ENCODE data around the gene CPNE6.
"Not testable (repeated sequence)": the region's sequence is repeated elsewhere in the genome, so short reads cannot be mapped to it uniquely, and the experiment has no call there.

Gene CPNE6

GRCh38 chr14:24071144-24071697 is at the start of gene CPNE6:
TSS of gene CPNE6 (plus strand) at chr14:24071562. CDS start at chr14:24072937, 1,375 bp downstream.
- TF ChIP-seq, protein P1, sequence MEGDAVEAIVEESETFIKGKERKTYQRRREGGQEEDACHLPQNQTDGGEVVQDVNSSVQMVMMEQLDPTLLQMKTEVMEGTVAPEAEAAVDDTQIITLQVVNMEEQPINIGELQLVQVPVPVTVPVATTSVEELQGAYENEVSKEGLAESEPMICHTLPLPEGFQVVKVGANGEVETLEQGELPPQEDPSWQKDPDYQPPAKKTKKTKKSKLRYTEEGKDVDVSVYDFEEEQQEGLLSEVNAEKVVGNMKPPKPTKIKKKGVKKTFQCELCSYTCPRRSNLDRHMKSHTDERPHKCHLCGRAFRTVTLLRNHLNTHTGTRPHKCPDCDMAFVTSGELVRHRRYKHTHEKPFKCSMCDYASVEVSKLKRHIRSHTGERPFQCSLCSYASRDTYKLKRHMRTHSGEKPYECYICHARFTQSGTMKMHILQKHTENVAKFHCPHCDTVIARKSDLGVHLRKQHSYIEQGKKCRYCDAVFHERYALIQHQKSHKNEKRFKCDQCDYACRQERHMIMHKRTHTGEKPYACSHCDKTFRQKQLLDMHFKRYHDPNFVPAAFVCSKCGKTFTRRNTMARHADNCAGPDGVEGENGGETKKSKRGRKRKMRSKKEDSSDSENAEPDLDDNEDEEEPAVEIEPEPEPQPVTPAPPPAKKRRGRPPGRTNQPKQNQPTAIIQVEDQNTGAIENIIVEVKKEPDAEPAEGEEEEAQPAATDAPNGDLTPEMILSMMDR (IDR thresholded peaks at IDR 0.05; ENCODE audit: low read length, missing control alignments) = no peak
- no peak within 1 kb of the TSS for H3K4me3 ChIP-seq (replicated peaks; ENCODE audit: low read depth, low read length)
- no peak for DNase-seq (ENCODE audit: low read depth)

DNA sequence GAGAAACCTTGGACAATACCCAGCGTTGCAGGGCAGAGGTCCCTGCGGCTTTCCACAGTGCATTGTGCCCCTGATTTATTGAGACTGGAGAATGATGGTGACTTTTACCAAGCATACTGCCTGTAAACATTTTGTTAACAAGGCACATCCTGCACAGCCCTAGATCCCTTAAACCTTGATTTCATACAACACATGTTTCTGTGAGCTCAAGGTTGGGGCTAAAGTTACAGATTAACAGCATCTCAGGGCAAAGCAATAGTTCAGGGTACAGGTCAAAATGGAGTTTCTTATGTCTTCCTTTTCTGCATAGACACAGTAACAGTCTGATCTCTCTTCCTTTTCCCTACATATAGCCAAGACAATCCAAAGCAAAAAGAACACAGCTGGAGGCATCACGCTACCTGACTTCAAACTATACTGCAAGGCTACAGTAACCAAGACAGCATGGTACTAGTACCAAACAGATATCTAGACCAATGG is 46.4 kb upstream of the CPNE6 start:
- DNase-seq (ENCODE audit: low read depth); H3K4me3 ChIP-seq (replicated peaks; ENCODE audit: low read depth, low read length): not testable (repeated sequence)

GRCh38 chr14:24029687-24030086 is 41.7 kb upstream of the CPNE6 start:
- H3K4me3 ChIP-seq (replicated peaks; ENCODE audit: low read depth, low read length); DNase-seq (ENCODE audit: low read depth): not testable (repeated sequence)

- not testable (repeated sequence) for DNase-seq (ENCODE audit: low read depth)
Observed at GRCh38 chr14:24031331-24031730, 40.0 kb upstream of the CPNE6 start.

GRCh38 chr14:24032727-24033418 is 38.5 kb upstream of the CPNE6 start:
- TF ChIP-seq, protein P1 (IDR thresholded peaks at IDR 0.05; ENCODE audit: low read length, missing control alignments) = no peak
- DNase-seq (ENCODE audit: low read depth) = peak; percentile 92

More at GRCh38 chr14:24031331-24031730, 40.0 kb upstream of the CPNE6 start:
- H3K4me3 ChIP-seq (replicated peaks; ENCODE audit: low read depth, low read length) = not testable (repeated sequence)

GRCh38 chr14:24035769-24036168 is 35.6 kb upstream of the CPNE6 start:
- not testable (repeated sequence) for DNase-seq (ENCODE audit: low read depth); H3K4me3 ChIP-seq (replicated peaks; ENCODE audit: low read depth, low read length)

More at GRCh38 chr14:24032727-24033418, 38.5 kb upstream of the CPNE6 start:
- no peak overlapping the region for H3K4me3 ChIP-seq (replicated peaks; ENCODE audit: low read depth, low read length)

GRCh38 chr14:24036169-24036962 is 35.0 kb upstream of the CPNE6 start:
- TF ChIP-seq, protein P1 (IDR thresholded peaks at IDR 0.05; ENCODE audit: low read length, missing control alignments) = peak; percentile 80
- peak overlapping the region; percentile 58 for H3K4me3 ChIP-seq (replicated peaks; ENCODE audit: low read depth, low read length)
- peak; percentile 61 for DNase-seq (ENCODE audit: low read depth)

DNA sequence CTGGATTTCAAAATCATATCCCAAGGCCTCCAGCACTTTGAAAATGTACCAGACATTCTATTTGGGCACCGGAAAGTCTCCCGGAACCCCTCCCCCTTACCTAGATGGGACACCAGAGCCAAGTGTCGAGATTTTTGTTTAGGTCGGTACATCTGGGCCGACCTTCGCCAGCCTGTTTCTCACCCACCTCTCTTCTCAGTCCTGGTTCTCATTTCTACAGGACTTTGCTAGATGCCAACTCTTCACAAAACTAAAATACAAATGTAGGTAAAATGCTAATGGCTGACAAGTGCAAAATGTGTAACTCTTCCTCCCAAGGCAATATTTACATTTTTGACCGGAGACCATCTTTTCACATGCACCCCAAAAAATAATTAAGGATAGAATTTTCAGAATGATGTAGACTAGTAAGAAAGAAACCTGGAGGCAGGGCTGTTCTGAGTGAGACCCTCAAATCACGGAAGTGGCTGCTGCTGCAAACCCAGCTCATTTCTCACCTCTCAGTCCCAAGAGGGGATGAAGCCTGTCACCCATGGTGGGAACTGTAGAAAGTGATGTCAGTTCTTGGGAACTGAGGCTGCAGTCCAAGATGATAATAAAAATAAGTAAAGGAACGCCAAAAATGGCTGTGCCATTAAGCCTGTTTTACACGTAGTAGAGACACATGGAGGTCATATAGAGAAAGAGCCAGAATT is 34.3 kb upstream of the CPNE6 start:
- not testable (repeated sequence) for H3K4me3 ChIP-seq (replicated peaks; ENCODE audit: low read depth, low read length); DNase-seq (ENCODE audit: low read depth)

DNA sequence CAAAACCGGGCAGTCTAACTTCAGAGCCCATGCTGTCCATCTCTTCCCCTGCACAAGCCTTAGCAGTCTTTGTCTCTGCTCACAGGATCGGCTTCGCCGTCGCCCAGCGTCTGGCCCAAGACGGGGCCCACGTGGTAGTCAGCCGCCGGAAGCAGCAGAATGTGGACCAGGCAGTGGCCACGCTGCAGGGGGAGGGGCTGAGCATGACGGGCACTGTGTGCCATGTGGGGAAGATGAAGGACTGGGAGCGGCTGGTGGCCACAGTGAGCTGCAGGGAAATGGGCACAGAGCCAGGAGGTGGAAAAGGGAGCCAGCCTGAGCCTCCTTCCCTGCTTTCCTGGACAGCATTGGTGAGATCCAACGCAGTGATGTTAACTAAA is 33.7 kb upstream of the CPNE6 start:
- TF ChIP-seq, protein P1 (IDR thresholded peaks at IDR 0.05; ENCODE audit: low read length, missing control alignments) = no peak
- DNase-seq (ENCODE audit: low read depth) = no peak

More for the DNA sequence above, 33.7 kb upstream of the CPNE6 start:
- H3K4me3 ChIP-seq (replicated peaks; ENCODE audit: low read depth, low read length) = no peak overlapping the region
